Colon (tissue), 2 donors: ENCODE data around the gene BRDT.

Experiments
- FAIRE-seq: peaks from 2 replicates; lab custom pipeline; 2012; peaks lifted over from hg19 to GRCh38; lab: Jason Lieb, UNC
- donor health status: control.
- donor health status: control.

The BRDT gene

DNA sequence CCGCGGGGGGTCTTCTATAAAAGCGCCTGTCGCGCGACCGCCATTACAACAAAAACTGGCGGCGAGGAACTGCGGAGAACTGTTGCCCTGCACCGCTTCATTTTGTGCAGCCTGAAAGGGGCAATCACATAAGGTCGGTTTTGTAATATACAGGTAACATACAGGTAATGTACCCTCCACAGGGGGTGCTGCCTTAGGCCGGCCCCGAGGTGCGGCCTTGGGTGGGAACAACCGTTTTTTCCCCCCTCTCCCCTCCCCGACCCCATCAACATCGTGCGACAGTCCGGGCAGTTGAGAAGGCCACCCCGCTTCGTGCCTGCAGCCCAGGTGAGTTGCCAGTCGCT lies at the start of gene BRDT:
Gene BRDT (plus strand): TSS at position 46 of the 344 bp plus-strand sequence. CDS start 13,354 bp downstream, outside the sequence.
- no peak for FAIRE-seq

- FAIRE-seq = no peak
These were observed 48.6 kb upstream of the BRDT start for GRCh38 chr1:91900562-91900961.

- FAIRE-seq = no peak
These were observed 48.0 kb upstream of the BRDT start for GRCh38 chr1:91901231-91901630.

DNA sequence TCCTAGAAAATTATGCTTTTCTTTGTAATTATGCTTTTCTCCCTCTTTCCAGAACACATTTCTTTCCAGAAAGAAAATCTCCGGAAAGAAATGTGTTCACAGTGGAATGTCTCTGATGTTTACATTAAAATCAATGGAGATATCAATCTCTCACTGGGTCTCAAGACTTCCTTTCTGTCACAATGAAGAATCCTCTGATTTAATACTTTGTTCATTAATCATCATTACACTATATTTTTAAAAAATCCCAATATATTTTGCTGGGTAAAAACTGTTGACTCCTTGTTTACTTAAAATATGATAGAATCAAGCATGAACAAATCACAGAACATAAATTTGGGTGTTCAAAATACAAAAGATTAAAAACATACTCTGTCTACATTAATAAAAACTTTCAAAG lies 36.9 kb upstream of the BRDT start:
- FAIRE-seq = no peak

- no peak for FAIRE-seq
These were observed 36.2 kb upstream of the BRDT start for GRCh38 chr1:91913018-91913417.

GRCh38 chr1:91916046-91916445 lies 33.2 kb upstream of the BRDT start:
- no peak for FAIRE-seq

DNA sequence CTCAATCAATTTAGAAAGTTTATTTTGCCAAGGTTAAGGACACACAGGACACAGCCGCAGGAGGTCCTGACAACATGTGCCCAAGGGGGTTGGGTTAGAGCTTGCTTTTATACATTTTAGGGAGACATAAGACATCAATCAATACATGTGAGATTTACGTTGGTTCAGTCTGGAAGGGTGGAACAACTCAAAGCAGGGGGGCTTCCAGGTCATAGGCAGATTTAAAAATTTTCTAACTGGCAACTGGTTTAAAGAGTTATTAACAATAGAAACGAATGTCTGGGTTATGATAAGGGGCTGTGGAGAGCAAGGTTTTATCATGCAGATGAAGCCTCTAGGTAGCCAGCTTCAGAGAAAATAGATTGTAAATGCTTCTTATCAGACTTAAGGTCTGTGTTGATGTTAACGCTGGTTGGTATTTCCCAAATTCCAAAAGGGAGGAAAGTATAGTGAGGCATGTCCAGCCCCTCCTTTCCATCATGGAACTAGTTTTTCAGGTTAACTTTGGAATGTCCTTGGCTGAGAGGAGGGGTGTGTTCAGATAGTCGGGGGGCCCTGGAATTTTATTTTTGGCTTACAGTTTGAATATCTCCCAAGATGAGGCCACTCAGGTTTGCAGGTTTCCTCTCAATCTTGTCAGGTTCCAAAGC lies 32.3 kb upstream of the BRDT start:
- no peak for FAIRE-seq

GRCh38 chr1:91919962-91920361 lies 29.2 kb upstream of the BRDT start:
- FAIRE-seq = no peak

GRCh38 chr1:91924146-91924545 lies 25.1 kb upstream of the BRDT start:
- FAIRE-seq = no peak

DNA sequence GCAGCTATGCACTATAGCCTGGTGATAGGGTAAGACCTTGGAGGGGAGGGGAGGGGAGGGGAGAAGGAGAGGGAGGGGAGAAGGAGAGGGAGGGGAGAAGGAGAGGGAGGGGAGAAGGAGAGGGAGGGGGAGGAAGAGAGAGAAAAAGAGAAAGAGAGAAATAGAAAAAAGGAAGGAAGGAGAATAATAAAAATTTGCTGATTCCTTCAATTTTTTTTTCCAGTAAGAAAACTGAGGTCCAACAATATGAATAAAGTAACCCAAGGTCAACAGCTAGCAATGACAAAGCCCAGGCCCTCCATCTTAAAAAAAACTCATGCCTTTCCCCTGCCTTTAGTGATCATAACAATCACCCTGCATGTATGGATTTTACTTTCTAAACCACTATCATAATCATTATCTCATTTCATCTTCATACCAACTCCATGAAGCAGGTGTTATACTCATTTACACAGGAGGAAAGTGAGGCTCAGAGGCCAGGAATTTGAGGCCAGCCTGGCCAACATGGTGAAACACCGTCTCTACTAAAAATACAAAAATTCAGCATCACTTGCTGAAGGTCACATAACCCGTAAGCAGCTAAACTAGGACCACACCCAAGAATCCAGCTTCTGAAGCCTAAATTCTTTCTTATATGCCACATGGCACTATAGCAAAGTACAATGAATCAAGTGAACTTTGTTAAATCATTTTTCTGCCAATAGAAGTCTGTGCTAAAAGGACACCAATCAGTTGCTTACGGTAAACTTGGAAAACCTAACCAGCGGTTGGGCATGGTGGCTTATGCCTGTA lies 23.4 kb upstream of the BRDT start:
- no peak for FAIRE-seq

DNA sequence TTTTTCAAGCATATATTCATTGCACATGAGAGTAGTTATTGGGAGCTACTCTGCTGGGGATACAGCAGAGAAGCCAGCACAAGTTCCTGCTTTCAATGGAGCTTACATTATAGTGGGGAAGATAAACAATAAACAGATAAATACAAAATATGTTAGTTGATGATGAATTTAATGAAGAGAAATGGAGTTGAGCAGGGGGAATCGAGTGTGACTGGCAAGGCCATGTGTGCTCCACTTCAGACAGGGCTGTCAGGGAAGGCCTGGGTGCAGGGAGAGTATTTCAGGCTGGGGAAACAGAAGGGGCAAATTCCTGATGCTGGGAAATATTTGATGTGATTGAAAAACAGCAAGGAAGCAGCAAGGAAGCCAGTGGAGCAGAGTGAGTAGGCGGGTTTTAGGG lies 21.2 kb upstream of the BRDT start:
- no peak for FAIRE-seq

DNA sequence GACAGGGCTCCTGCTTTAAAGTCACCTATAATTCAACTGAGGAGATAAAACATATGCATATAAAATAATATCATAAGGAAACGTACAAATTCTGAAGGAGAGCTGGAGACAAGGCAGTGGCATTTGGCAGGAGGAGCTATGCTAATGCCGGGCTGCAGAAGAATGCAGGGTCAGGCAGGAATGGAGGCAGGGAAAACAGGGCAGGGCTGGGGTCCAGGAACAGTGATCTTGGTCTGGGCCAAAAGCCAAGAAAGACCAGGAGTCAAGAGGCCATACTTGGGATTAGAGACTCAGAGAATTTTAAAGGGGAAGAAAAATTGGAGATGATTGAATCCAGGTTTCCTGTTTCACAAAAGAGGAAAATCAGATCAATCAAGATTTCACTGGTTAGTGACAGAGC lies 20.0 kb upstream of the BRDT start:
- no peak for FAIRE-seq

GRCh38 chr1:91937613-91938012 lies 11.6 kb upstream of the BRDT start:
- no peak for FAIRE-seq

GRCh38 chr1:91940496-91940895 lies 8.7 kb upstream of the BRDT start:
- FAIRE-seq = no peak

- FAIRE-seq = no peak
These were observed 5.1 kb upstream of the BRDT start for GRCh38 chr1:91944087-91944486.

GRCh38 chr1:91948097-91948496 lies 1.1 kb upstream of the BRDT start:
- FAIRE-seq = no peak

DNA sequence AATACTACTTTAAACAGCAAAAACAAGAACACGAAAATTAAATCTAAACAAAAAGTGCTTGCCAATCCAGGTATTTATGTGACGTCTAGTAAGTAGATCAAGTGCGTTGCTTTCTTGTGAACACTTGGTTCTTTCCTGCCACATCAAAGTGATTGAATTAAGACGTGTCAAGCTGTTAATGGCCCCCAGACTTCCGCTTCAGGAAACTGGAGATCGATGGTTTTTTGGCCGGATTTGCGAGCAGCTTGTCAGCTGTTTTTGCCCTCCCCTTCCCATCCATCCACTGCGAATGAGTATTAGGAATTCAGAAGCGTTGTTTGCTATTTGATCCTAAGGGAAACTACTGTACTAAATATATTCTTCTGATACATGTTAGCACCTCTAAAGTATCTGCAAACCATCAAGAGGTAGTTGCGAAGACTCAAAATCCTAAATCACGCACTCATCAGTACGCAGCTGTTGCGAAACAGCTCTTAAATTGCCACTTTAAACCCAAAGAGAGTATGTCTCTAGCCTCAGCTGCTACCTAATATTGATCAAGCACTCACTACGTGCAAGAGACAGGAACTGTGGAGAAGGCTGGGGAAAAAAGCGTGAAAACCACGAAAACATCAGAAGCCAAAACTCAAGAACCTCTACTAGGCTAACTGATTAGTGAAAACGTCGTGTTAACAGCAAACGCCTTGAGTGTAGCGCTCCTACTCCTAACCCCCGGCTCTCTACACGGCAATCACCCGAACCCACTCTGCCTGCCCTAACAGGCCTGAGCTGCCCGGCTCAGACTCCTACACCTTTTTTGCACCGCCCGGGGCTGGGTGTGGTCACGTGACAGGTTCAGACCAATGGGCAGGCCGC lies 473 bp upstream of the BRDT start:
- no peak for FAIRE-seq

DNA sequence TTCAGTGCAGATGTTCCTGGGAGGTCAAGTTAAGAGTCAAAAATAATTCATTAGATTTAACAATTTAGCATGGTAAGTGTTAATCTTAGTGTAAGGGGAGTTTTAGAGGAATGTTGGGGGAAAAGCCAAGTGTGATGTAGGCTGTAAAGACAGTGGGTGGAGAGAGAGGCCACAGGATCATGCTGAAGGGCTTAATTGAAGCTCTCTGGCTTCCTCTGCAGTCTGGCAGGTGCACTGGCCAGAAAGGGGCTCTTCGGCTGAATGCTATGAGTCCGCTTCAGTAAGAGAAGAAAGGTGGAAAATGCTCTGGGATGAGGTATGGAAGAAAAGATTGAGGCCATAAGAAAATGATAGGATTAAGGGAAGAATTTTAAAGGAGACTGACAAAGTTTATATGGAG lies 3.0 kb downstream of the BRDT start:
- FAIRE-seq = no peak

DNA sequence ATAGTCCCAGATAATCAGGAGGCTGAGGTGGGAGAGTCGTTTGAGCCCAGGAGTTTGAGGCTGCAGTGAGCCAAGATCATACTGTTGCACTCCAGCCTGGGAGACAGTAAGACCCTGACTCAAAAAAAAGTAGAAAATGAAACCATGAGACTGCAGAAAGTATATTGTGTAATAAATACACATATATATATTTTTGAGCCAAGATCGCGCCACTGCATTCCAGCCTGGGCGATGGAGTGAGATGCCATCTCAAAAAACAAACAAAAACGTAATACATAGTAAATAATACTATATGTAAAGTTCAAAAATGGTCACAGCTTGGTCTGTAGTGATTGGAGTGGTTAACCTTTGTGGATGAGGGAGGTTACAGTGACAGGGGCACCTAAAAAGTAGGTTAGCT lies 9.7 kb downstream of the BRDT start:
- FAIRE-seq = no peak

- no peak for FAIRE-seq
These were observed 19.1 kb downstream of the BRDT start for GRCh38 chr1:91968334-91968733.

DNA sequence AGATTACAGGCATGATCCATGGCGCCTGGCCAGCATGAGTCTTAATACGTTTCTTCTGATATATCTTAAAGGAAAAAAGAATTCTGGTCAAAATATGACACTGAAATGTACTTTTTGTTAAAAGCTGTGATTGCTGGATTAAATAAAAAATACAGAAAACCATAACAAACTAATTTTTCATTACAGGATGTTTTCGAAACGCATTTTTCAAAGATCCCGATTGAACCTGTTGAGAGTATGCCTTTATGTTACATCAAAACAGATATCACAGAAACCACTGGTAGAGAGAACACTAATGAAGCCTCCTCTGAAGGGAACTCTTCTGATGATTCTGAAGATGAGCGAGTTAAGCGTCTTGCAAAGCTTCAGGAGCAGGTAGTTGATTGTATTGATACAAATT lies 30.2 kb downstream of the BRDT start:
- FAIRE-seq = no peak

GRCh38 chr1:91980663-91981062 lies 31.5 kb downstream of the BRDT start:
- no peak for FAIRE-seq

DNA sequence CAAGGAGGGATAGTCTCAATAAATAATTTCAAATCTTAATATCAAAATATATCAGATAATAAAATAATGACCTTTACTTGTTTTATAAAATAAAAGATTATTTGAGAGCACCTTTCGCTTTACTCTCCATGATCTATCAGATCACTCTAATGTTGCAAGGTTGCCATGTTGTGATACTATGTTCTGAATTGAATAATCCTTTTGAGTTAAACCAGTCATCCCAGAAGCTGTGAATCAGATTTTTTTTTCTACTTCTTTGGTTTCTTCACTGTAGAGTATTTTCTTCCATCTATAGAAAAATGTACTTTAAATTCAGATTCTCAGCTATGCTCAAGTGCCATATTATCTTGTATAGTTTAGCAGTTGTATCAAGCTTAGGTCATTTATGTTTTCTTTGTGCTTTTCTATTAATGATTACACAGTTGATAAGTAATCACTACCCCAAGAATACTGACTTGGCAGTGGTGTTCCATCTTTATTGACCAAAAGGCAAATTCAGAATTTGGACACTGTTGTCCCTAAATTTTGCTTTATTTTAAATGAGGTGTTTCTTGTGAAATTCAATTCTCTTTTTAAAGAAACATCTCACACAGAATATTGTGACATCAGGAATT lies 32.9 kb downstream of the BRDT start:
- no peak for FAIRE-seq
